Measurements from ENCODE around the gene IGSF8. TPM values are rescaled to one million over a fixed set of nuclear protein-coding genes. Genes with fewer than 3 reads are reported as not detected.

IGSF8 gene
- polyA plus RNA-seq (2012; ENCODE audit: insufficient read depth, insufficient read length, low read depth) = 5.6 TPM

DNA sequence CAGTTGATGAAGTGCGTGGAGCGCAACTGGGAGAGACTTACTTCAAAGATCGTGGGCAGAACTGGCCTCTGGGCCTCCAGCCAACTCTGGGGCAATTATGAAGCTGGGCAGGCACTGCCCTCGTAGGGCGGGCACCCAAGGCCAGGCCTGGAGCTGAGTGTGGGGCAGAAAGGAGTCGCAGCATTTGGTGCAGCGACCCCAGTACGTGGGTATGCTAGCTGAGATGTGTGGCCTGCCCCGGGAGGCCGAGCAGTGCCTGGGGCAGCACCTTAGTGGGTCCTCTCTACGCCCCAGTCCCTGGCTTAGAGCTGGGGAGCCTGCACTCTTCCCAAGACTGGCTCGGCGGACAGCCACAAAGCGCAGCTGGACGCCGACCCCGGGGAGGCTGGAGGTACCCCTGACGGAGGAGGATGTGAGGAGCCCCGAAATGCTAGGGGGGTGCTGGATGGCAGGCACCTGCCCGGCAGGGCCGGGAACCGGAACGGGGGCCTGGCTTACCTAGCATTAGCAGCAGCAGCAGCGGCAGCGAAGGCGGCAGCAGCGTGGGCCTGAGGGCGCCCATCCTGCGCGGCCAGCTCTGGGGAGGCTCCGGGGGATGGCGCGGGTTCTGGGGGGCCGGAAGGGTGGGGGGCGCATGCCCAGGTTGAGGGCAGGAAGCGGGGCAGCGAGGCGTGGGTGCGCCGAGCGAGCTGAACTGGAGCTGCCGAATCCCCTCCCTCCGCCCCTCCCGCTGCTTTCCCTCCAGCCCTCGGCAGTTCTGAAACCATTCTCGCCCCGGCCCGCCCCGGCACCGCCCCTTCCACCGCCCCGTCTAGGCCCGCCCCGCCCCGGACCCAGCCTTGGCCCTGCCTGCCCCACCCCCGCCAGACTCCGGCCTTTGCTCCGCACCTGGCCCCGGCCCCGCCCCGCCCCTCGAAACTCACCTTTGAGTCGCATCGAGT lies at the start of gene IGSF8:
Gene IGSF8 (minus strand): TSS at position 709 of the 941 bp plus-strand sequence. CDS start 147 bp downstream, at position 562.
- TF ChIP-seq CTCF (IDR thresholded peaks at IDR 0.05; ENCODE audit: low read depth, low read length) = no peak

GRCh38 chr1:160148121-160148520 lies 49.7 kb upstream of the IGSF8 start:
- Histone ChIP-seq H3K9me3 (no peaks in the 10 kb centered on the region), H3K36me3 (no peaks in the 10 kb centered on the region)

More for the DNA sequence above, at the start of gene IGSF8:
- Histone ChIP-seq H3K9me3 (no peaks in the 10 kb centered on the region), H3K4me1 (peaks cover 4% of the 10 kb centered on the region), H3K27me3 (no peaks in the 10 kb centered on the region), H3K4me3 (ENCODE audit: low read depth, low read length) (peak within 1 kb of the TSS; percentile 65), H3K36me3 (no peaks in the 10 kb centered on the region)
- peak; percentile 89 for DNase-seq

DNA sequence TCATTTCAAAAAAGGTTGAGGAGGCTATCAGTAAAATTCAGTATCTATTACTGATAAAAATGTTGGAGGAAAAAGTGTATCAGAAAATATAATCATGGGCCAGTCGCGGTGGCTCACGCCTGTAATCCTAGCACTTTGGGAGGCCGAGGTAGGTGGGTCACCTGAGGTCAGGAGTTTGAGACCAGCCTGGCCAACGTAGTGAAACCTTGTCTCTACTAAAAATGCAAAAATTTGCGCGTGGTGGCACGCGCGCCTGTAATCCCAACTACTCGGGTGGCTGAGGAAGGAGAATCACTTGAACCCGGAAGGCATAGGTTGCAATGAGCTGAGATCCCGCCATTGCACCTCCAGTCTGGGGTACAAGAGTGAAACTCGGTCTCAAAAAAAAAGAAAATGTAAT lies 47.7 kb upstream of the IGSF8 start:
- no peak for TF ChIP-seq CTCF (IDR thresholded peaks at IDR 0.05; ENCODE audit: low read depth, low read length)
- Histone ChIP-seq H3K27me3 (peaks cover 17% of the 10 kb centered on the region), H3K4me1 (no peaks in the 10 kb centered on the region), H3K4me3 (ENCODE audit: low read depth, low read length) (no peak overlapping the region), H3K36me3 (no peaks in the 10 kb centered on the region), H3K9me3 (no peaks in the 10 kb centered on the region)
- DNase-seq = no peak

More at GRCh38 chr1:160148121-160148520, 49.7 kb upstream of the IGSF8 start:
- DNase-seq = no peak
- Histone ChIP-seq H3K4me1 (no peaks in the 10 kb centered on the region), H3K4me3 (ENCODE audit: low read depth, low read length) (no peak overlapping the region), H3K27me3 (peaks cover 15% of the 10 kb centered on the region)
- TF ChIP-seq CTCF (IDR thresholded peaks at IDR 0.05; ENCODE audit: low read depth, low read length) = no peak

DNA sequence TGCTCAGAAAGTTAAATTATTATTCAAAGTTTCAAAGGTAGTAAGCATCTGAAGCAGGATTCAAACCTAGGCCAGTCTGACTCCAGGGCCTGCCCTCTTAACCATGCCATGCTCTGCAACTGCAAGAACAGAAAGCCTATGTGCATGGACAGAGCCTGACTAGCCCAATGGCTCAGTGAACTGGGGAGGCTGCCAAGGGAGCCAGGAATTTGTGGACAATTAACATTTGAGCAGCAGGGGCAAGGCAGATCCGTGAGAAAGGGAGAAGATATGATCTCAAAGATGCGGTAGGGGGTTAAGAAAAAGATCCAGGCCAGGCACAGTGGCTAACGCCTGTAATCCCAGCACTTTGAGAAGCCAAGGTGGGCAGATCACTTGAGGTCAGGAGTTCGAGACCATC lies 46.5 kb upstream of the IGSF8 start:
- no peak for DNase-seq
- Histone ChIP-seq H3K4me3 (ENCODE audit: low read depth, low read length) (no peak overlapping the region), H3K4me1 (no peaks in the 10 kb centered on the region), H3K36me3 (no peaks in the 10 kb centered on the region), H3K9me3 (no peaks in the 10 kb centered on the region), H3K27me3 (peaks cover 17% of the 10 kb centered on the region)
- no peak for TF ChIP-seq CTCF (IDR thresholded peaks at IDR 0.05; ENCODE audit: low read depth, low read length)

GRCh38 chr1:160143695-160144094 lies 45.3 kb upstream of the IGSF8 start:
- no peaks in the 10 kb centered on the region for H3K4me1 ChIP-seq
- H3K27me3 ChIP-seq = peaks cover 21% of the 10 kb centered on the region
- H3K36me3 ChIP-seq = no peaks in the 10 kb centered on the region
- H3K4me3 ChIP-seq (ENCODE audit: low read depth, low read length) = no peak overlapping the region
- no peak for TF ChIP-seq CTCF (IDR thresholded peaks at IDR 0.05; ENCODE audit: low read depth, low read length)
- no peak for DNase-seq
- H3K9me3 ChIP-seq = no peaks in the 10 kb centered on the region

DNA sequence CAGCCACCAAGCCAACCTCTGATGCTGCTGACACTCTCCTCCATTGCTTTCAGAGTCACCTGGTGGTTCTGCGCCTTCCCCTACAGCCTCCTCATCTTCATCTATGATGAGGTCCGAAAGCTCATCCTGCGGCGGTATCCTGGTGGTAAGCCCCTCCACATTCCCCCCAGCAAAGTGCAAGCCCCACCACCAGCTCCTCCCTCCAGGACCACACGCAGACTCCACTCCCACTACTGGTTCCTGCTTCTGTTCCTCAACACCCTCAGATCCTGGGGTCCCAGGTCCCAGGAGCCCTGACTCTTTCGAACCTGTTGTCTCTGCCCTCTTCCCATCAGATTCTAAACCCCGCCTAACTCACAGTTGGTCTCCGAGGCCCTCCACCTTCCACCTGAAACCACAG lies 41.4 kb upstream of the IGSF8 start:
- Histone ChIP-seq H3K36me3 (no peaks in the 10 kb centered on the region), H3K27me3 (peaks cover 17% of the 10 kb centered on the region)

More for the DNA sequence above, 41.4 kb upstream of the IGSF8 start:
- Histone ChIP-seq H3K9me3 (no peaks in the 10 kb centered on the region), H3K4me1 (no peaks in the 10 kb centered on the region), H3K4me3 (ENCODE audit: low read depth, low read length) (no peak overlapping the region)
- DNase-seq = no peak
- no peak for TF ChIP-seq CTCF (IDR thresholded peaks at IDR 0.05; ENCODE audit: low read depth, low read length)

Data from BE2C (cell line).